A673 (cell line): ENCODE data around the gene INPP5A. TPM values are rescaled to one million over a fixed set of nuclear protein-coding genes. Genes with fewer than 3 reads are reported as not detected.
"Not testable (repeated sequence)": the region's sequence is repeated elsewhere in the genome, so short reads cannot be mapped to it uniquely, and the experiment has no call there.

ENCODE experiments used
- BruUV-seq: library from RNA; stranded (reverse); fragments of 400-500 nt; replicated peaks from 2 replicates; lab custom pipeline; 2021; lab: Mats Ljungman, UMichigan
- CTCF ChIA-PET: fragments of 300-600 bp; sonication (Branson Sonifier 250); formaldehyde crosslinking; loops from one replicate; lab custom pipeline; 2022; ENCODE audit warnings: antibody characterized with exemption; lab: Charles Lee
- POLR2A ChIA-PET: fragments of 300-600 bp; sonication (Branson Sonifier 250); formaldehyde crosslinking; loops from one replicate; lab custom pipeline; 2022; ENCODE audit warnings: antibody characterized with exemption; ENCODE audit not compliant: low non-redundant PET; lab: Charles Lee
- DNase-seq: peaks from one replicate; pipeline ENCODE4 v3.0.0-alpha.2; 2015; ENCODE audit warnings: low spot score
- H3K27ac ChIP-seq: fragments of 200-600 bp; sonication (generic); 2 replicates; pipeline ENCODE4 v1.5.1; 2016; ENCODE audit warnings: mixed run types, low read depth, mild to moderate bottlenecking, mixed read lengths, antibody characterized with exemption, low read length; ENCODE audit not compliant: poor library complexity, severe bottlenecking
- H3K27me3 ChIP-seq: fragments of 200-600 bp; sonication (generic); replicated peaks from 2 replicates; pipeline ENCODE4 v1.6.1; 2017; ENCODE audit warnings: mixed run types, low read depth, mild to moderate bottlenecking, mixed read lengths, antibody characterized with exemption, low read length; ENCODE audit not compliant: insufficient read depth, poor library complexity
- H3K36me3 ChIP-seq: fragments of 200-600 bp; sonication (generic); 2 replicates; pipeline ENCODE4 v1.6.1; 2016; ENCODE audit warnings: mixed run types, mild to moderate bottlenecking, mixed read lengths, antibody characterized with exemption, low read length; ENCODE audit not compliant: insufficient read depth, poor library complexity, severe bottlenecking
- H3K4me1 ChIP-seq: fragments of 200-600 bp; sonication (generic); 2 replicates; pipeline ENCODE4 v1.6.1; 2017; ENCODE audit warnings: mixed run types, mild to moderate bottlenecking, mixed read lengths, antibody characterized with exemption, low read length; ENCODE audit not compliant: insufficient read depth, poor library complexity, severe bottlenecking
- H3K4me3 ChIP-seq: fragments of 200-600 bp; sonication (generic); 2 replicates; pipeline ENCODE4 v1.5.1; 2016; ENCODE audit warnings: low read depth, mixed run types, mild to moderate bottlenecking, mixed read lengths, low read length; ENCODE audit not compliant: poor library complexity, severe bottlenecking
- H3K9me3 ChIP-seq: fragments of 200-600 bp; sonication (generic); 2 replicates; pipeline ENCODE4 v1.6.1; 2016; ENCODE audit warnings: mixed run types, low read depth, mild to moderate bottlenecking, mixed read lengths, antibody characterized with exemption, low read length; ENCODE audit not compliant: poor library complexity, severe bottlenecking
- CTCF ChIP-seq: fragments of 300-800, 200-600 bp; sonication (generic); conservative IDR thresholded peaks from 2 replicates; pipeline ENCODE4 v1.5.1; 2017; ENCODE audit warnings: low read depth, mild to moderate bottlenecking, antibody characterized with exemption, low read length, moderate library complexity, mixed read lengths
- EZH2 ChIP-seq: fragments of 200-600 bp; sonication (generic); IDR thresholded peaks from 2 replicates; pipeline ENCODE4 v1.6.1; 2017; ENCODE audit warnings: borderline replicate concordance, low read depth, mild to moderate bottlenecking, mixed read lengths, antibody characterized with exemption, low read length; ENCODE audit not compliant: poor library complexity, severe bottlenecking
- intact Hi-C: fragments of 100-400 bp; cut with micrococcal nuclease; formaldehyde crosslinking; loops from one replicate; pipeline ENCODE4 v1.10.0; 2022; ENCODE audit not compliant: unreplicated experiment
- total RNA-seq: library from RNA; stranded (reverse); gene quantifications from 2 replicates; pipeline ENCODE4 v1.2.3, GENCODE V29; 2021

The INPP5A gene
- total RNA-seq, 1 experiment from 2014 or later: 21.8 TPM

DNA sequence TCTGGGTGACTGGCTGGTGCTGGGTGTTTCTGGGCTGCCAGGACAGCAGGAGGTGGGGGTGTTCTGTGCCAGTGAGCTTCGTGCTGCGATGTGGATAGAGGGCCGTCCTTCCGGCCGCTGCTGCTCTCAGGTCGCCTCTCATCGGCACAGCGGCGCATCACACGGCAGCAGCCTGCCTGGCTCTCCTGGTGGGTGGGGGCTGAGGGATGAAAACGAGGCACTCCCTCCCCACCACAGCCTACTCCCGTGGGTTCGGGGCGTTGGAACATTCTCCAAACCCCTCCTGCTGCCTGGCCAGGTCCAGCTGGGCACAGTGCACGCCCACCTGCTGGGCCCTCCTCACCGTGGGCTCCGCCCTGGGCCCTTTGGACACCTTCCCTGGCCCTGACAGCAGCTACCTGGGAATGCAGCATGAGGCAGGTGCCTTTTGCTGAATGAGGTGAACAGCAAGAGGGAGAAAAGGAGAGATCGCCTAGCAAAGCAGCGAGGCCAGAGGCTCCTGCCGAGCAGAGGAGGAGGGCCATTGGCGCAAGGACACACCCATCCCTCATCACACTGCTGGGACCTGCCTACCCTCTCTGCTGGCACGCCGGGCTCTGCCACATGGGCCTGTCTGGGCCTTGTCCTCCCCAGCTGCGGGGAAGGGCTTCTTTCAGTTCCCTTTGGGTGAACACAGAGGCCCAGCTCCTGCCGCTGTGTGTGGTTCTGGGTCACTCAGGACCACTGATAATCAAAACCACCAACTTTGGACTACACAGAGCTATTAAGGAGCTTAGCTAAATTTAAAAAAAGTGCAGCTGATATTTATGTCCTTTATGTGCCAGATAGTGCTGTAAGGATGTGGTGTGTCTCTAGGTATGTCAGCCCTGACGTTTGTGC lies 33.4 kb downstream of the INPP5A start:
- intact Hi-C loops: no loop called here
- DNase-seq: no peak

GRCh38 chr10:132571650-132572544 lies 34.3 kb downstream of the INPP5A start:
- no peak overlapping the region for H3K4me3 ChIP-seq
- no peaks in the 10 kb centered on the region for H3K9me3 ChIP-seq
- peaks cover 8% of the 10 kb centered on the region for H3K4me1 ChIP-seq
- H3K36me3 ChIP-seq: no peaks in the 10 kb centered on the region
- ChIA-PET CTCF (no interaction called here), POLR2A (no interaction called here)
- H3K27ac ChIP-seq: no peak overlapping the region
- intact Hi-C loops: no loop called here
- BruUV-seq: no TSS peak
- H3K27me3 ChIP-seq: no peaks in the 10 kb centered on the region
- no peak for TF ChIP-seq EZH2
- no peak for TF ChIP-seq CTCF
- peak; percentile 64 for DNase-seq

More for the DNA sequence above, 33.4 kb downstream of the INPP5A start:
- ChIA-PET POLR2A (no interaction called here), CTCF (no interaction called here)
- Histone ChIP-seq H3K4me3 (no peak overlapping the region), H3K4me1 (peaks cover 8% of the 10 kb centered on the region), H3K36me3 (no peaks in the 10 kb centered on the region), H3K27me3 (no peaks in the 10 kb centered on the region), H3K27ac (no peak overlapping the region), H3K9me3 (no peaks in the 10 kb centered on the region)
- TF ChIP-seq CTCF (no peak), EZH2 (no peak)
- BruUV-seq: no TSS peak

DNA sequence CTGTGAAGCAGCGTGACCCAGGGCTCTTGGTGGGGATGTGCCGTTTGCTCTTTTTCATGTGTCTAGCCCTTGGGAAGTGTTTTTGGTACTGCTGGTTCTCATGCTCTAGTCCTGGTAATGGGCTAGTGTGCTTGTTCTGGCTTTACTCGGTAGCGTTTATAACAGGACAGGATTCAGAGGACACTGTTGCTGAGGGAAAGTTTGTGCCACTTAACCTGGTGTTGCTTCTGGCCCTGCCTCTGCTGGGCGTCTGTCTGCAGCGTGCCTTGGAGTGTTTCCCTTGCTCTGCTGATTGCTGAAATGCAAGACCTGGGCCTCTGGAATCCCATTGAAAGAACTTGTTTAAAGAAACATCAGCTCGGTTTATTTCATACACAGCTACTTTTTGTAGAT lies 35.0 kb downstream of the INPP5A start:
- no peaks in the 10 kb centered on the region for H3K36me3 ChIP-seq
- no peaks in the 10 kb centered on the region for H3K27me3 ChIP-seq
- no TSS peak for BruUV-seq
- H3K4me1 ChIP-seq: peaks cover 8% of the 10 kb centered on the region
- H3K9me3 ChIP-seq: no peaks in the 10 kb centered on the region
- TF ChIP-seq CTCF (no peak), EZH2 (no peak)
- intact Hi-C loops: no loop called here
- H3K27ac ChIP-seq: no peak overlapping the region
- POLR2A ChIA-PET: no interaction called here
- no peak for DNase-seq
- CTCF ChIA-PET: no interaction called here
- H3K4me3 ChIP-seq: no peak overlapping the region

DNA sequence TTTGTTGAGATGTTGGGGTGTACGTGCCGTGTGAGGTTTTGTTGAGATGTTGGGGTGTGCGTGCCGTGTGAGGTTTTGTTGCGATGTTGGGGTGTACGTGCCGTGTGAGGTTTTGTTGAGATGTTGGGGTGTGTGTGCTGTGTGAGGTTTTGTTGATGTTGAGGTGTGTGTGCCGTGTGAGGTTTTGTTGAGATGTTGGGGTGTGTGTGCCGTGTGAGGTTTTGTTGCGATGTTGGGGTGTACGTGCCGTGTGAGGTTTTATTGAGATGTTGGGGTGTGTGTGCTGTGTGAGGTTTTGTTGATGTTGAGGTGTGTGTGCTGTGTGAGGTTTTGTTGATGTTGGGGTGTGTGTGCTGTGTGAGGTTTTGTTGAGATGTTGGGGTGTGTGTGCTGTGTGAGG lies 35.4 kb downstream of the INPP5A start:
- H3K27me3 ChIP-seq, intact Hi-C loops, H3K36me3 ChIP-seq, BruUV-seq, H3K9me3 ChIP-seq, H3K4me3 ChIP-seq, POLR2A ChIA-PET, CTCF ChIA-PET, H3K4me1 ChIP-seq, H3K27ac ChIP-seq, DNase-seq: not testable (repeated sequence)
